ENCODE results near the gene HMX1.

DNA sequence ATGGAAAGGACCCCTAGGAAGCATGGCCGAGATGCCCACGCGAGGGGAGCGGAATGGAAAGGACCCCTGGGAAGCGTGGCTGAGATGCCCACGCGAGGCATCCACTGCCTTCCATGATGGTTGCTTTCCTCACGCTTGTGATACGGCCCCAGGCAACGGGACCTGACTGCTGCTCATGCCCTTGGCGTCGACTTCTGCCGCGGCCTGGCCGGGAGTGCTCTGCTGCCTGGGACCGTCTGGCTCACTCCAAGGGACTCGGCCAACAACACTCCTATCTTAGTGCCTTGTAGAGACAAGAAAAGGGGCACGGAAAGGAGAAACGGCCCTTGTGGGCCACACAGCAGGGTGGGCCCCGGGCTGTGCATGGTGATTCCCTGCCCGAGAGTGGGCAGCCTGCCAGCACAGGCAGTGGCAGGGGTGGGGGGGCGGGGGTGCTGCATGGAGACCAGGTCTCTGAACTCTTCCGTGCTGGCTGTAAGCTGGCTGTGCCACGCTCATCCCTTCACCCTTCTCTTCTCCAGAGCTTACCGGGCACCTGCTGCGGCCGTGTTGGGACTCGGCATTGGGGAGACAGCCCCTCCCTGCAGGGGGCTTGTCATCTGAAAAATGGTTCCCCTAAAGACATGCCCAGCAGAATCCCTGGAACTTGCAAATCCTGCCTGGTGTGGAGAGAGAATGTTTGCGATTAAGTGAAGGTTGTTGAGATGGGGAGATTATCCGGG, 38.6 kb upstream of the HMX1 start:
- TF ChIP-seq, protein P1, sequence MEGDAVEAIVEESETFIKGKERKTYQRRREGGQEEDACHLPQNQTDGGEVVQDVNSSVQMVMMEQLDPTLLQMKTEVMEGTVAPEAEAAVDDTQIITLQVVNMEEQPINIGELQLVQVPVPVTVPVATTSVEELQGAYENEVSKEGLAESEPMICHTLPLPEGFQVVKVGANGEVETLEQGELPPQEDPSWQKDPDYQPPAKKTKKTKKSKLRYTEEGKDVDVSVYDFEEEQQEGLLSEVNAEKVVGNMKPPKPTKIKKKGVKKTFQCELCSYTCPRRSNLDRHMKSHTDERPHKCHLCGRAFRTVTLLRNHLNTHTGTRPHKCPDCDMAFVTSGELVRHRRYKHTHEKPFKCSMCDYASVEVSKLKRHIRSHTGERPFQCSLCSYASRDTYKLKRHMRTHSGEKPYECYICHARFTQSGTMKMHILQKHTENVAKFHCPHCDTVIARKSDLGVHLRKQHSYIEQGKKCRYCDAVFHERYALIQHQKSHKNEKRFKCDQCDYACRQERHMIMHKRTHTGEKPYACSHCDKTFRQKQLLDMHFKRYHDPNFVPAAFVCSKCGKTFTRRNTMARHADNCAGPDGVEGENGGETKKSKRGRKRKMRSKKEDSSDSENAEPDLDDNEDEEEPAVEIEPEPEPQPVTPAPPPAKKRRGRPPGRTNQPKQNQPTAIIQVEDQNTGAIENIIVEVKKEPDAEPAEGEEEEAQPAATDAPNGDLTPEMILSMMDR (conservative IDR thresholded peaks at IDR 0.05; ENCODE audit: low read depth in 2 of 2): no peak
- TF ChIP-seq CREB1 (CRISPR knock-in tag; IDR thresholded peaks at IDR 0.05; ENCODE audit: low read depth) (no peak), EZH2phosphoT487 (IDR thresholded peaks at IDR 0.05; ENCODE audit: unreplicated experiment) (no peak), POLR2AphosphoS5 (IDR thresholded peaks at IDR 0.05; ENCODE audit: low read depth) (no peak), NANOG (IDR thresholded peaks at IDR 0.05; ENCODE audit: borderline replicate concordance) (no peak), EZH2 (IDR thresholded peaks at IDR 0.05; ENCODE audit: low read depth, unreplicated experiment) (no peak), STAT1 (IDR thresholded peaks at IDR 0.05; ENCODE audit: unreplicated experiment) (no peak)
- TF ChIP-seq, protein P2, sequence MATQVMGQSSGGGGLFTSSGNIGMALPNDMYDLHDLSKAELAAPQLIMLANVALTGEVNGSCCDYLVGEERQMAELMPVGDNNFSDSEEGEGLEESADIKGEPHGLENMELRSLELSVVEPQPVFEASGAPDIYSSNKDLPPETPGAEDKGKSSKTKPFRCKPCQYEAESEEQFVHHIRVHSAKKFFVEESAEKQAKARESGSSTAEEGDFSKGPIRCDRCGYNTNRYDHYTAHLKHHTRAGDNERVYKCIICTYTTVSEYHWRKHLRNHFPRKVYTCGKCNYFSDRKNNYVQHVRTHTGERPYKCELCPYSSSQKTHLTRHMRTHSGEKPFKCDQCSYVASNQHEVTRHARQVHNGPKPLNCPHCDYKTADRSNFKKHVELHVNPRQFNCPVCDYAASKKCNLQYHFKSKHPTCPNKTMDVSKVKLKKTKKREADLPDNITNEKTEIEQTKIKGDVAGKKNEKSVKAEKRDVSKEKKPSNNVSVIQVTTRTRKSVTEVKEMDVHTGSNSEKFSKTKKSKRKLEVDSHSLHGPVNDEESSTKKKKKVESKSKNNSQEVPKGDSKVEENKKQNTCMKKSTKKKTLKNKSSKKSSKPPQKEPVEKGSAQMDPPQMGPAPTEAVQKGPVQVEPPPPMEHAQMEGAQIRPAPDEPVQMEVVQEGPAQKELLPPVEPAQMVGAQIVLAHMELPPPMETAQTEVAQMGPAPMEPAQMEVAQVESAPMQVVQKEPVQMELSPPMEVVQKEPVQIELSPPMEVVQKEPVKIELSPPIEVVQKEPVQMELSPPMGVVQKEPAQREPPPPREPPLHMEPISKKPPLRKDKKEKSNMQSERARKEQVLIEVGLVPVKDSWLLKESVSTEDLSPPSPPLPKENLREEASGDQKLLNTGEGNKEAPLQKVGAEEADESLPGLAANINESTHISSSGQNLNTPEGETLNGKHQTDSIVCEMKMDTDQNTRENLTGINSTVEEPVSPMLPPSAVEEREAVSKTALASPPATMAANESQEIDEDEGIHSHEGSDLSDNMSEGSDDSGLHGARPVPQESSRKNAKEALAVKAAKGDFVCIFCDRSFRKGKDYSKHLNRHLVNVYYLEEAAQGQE (IDR thresholded peaks at IDR 0.05; ENCODE audit: unreplicated experiment): no peak
